Activated T-cell treated with anti-CD3 and anti-CD28 coated beads, Interleukin-2, amount 50 U/mL, for 24 hours (primary cell): ENCODE results near the gene MEGF11.
"Not testable (repeated sequence)": the region's sequence is repeated elsewhere in the genome, so short reads cannot be mapped to it uniquely, and the experiment has no call there.

Experiments used
- DNase-seq: peaks from one replicate; pipeline ENCODE4 v3.0.0-alpha.2; 2020
- H3K27ac Mint-ChIP-seq: 2 replicates; pipeline ENCODE4 v1.8.0; 2020; ENCODE audit warnings: mild to moderate bottlenecking, mixed read lengths
- H3K27me3 Mint-ChIP-seq: 2 replicates; pipeline ENCODE4 v1.8.0; 2020; ENCODE audit warnings: mixed read lengths
- H3K36me3 Mint-ChIP-seq: 2 replicates; pipeline ENCODE4 v1.8.0; 2020; ENCODE audit warnings: low read depth, mixed read lengths
- H3K4me1 Mint-ChIP-seq: 2 replicates; pipeline ENCODE4 v1.8.0; 2020; ENCODE audit warnings: low read depth, mixed read lengths
- H3K4me3 Mint-ChIP-seq: 2 replicates; pipeline ENCODE4 v1.8.0; 2020; ENCODE audit warnings: mild to moderate bottlenecking, moderate library complexity, mixed read lengths
- H3K9me3 Mint-ChIP-seq: 2 replicates; pipeline ENCODE4 v1.8.0; 2020; ENCODE audit warnings: mixed read lengths

The MEGF11 gene

DNA sequence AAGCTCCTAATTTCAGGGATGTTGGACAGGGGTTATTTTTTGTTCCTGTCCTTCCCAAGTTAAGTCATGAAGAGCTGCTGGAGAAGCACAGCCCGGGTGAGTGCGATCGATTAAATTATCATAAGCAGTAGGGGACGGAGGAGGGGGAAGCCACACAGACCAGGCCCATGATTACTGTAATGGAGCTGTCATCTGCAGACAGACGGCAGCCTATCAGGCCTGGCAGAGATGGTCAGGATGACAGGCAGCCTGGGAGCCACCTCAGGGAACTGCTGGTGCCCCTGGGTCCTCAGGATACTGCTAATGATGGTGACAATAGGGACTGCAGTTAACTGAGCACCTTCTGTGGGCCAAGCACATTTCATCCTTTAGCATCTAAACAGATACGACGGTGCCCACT, 236.6 kb downstream of the MEGF11 start:
- H3K4me1 Mint-ChIP-seq = no peaks in the 10 kb centered on the region
- DNase-seq = no peak
- H3K9me3 Mint-ChIP-seq = peaks cover 2% of the 10 kb centered on the region
- no peak overlapping the region for H3K27ac Mint-ChIP-seq
- no peak overlapping the region for H3K4me3 Mint-ChIP-seq
- H3K36me3 Mint-ChIP-seq = no peaks in the 10 kb centered on the region
- H3K27me3 Mint-ChIP-seq = peaks cover 19% of the 10 kb centered on the region

DNA sequence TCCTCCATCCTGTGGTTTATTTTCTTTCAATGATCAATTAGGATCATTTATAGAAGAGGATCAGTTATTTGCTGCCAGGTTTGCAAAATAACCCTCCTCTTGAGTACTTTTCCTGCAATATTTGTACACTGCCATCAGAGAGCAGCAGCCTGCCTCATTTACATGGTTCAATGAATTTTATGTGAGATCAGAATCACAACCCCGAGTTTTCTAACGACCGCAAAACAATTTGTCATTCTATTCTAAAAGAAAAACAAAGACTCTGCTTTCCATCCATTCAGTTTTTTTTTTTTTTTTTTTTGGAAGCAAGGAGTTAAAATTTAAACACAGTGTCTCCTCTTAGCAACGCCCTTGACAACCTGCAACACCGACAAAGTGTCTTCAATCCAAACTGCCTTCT, 237.4 kb downstream of the MEGF11 start:
- Mint-ChIP-seq H3K36me3 (no peaks in the 10 kb centered on the region), H3K27me3 (peaks cover 17% of the 10 kb centered on the region), H3K9me3 (peaks cover 2% of the 10 kb centered on the region), H3K4me3 (no peak overlapping the region), H3K4me1 (no peaks in the 10 kb centered on the region), H3K27ac (no peak overlapping the region)
- DNase-seq = no peak

DNA sequence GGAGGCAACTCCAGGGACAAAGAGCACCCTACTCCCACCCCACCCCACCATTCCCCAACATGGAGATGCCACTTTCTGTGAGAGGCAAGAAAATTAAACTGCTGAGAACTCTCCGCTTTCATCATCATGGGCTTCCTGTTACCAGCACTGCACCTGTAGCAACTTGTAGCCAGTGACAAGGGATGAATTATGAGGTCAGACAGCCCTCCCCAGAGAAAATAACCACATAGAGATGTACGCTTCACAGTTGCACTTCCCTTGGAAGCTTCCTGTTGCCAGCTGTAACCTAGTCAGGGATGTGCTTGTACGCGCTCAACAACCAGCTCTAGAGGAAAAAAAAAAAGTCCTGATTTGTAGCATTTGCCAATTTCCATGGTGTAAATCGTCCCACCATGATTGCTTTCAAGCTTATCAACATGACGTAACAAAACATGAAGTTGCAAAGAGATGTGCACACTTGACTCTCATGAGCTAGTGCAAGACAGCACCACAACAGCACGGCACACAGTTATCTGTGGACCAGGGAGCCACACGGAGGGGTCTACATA, 238.8 kb downstream of the MEGF11 start:
- peaks cover 2% of the 10 kb centered on the region for H3K9me3 Mint-ChIP-seq
- H3K27ac Mint-ChIP-seq = no peak overlapping the region
- H3K27me3 Mint-ChIP-seq = peaks cover 18% of the 10 kb centered on the region
- no peaks in the 10 kb centered on the region for H3K36me3 Mint-ChIP-seq
- H3K4me1 Mint-ChIP-seq = no peaks in the 10 kb centered on the region
- H3K4me3 Mint-ChIP-seq = no peak overlapping the region
- DNase-seq = no peak

DNA sequence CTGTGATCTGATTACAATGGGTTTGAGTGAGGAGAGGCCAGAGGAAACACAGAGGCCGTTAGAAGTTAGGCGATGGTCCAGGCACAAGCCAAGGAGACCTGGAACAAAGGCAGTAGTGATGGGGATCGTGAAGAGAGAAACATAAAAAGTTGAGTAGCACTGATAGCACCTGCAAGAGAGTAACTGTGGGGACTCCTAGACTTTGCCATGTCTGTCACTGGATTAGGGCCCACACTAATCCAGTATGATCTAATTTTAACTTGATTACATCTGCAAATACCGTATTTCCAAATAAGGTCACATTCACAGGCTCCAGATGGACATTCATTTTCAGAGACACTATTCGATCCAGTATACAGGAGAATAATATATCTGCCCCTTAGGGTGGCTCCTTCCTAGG, 239.5 kb downstream of the MEGF11 start:
- Mint-ChIP-seq H3K9me3 (peaks cover 2% of the 10 kb centered on the region), H3K36me3 (no peaks in the 10 kb centered on the region), H3K27ac (no peak overlapping the region), H3K4me1 (no peaks in the 10 kb centered on the region), H3K4me3 (no peak overlapping the region), H3K27me3 (peaks cover 16% of the 10 kb centered on the region)
- DNase-seq = no peak

DNA sequence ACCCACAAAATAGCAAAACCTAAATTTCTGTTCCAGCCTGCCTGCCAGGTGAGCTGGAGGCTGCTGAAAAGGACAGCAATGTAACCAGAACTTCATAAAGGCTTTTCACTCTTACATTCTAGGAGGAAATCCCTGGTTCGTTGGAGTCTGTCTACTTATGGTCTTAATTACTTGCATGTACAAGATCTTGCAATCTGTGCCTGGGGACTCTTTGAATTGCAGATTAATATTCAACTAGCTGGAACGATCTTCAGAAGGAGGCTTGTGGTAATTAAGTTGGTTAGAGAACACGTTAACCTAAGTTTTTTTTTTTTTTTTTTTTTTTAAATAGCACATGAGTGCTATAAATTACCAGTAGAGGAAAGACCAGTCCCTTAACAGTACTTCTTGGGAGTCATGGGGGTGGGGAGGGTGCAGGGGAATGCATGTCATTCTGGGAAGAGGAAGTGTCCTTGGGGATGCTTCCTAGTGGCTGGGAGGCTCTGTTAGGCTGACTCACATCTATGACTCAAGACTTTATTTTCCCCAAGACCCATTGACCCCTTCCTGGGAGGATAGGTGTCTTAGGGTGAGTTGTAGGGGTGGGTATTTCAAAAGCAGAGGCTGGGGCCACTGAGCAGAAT, 244.5 kb downstream of the MEGF11 start:
- Mint-ChIP-seq H3K27ac (no peak overlapping the region), H3K4me3 (no peak overlapping the region), H3K27me3 (peaks cover 34% of the 10 kb centered on the region), H3K4me1 (no peaks in the 10 kb centered on the region), H3K36me3 (no peaks in the 10 kb centered on the region), H3K9me3 (no peaks in the 10 kb centered on the region)
- no peak for DNase-seq

DNA sequence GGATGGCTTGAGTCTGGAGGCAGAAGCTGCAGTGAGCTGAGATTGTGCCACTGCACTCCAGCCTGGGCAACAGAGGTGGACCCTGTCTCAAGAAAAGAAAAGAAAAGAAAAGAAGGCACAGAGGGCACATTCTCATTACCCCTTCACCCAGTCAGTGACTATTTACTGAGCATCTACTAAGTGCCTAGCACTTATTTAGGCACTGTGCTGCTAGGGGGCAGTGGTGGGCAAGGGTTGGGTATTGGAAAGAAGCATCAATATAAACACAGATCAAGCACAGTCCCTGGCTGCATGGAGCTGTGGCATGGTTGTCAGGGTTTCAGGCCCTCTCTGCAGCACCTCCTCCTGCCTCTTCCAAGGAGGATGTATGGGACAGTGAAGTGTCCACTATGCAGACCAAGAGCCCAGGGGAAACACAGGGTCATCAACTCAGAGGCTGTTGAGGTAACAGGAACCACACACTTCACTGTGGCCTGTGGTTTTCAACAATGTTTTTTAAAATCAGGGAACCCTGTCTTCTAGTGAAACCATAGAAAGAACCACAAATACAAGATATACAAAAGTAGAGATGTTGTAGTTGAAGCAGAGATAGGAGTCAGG, 245.8 kb downstream of the MEGF11 start:
- DNase-seq = no peak
- no peaks in the 10 kb centered on the region for H3K4me1 Mint-ChIP-seq

DNA sequence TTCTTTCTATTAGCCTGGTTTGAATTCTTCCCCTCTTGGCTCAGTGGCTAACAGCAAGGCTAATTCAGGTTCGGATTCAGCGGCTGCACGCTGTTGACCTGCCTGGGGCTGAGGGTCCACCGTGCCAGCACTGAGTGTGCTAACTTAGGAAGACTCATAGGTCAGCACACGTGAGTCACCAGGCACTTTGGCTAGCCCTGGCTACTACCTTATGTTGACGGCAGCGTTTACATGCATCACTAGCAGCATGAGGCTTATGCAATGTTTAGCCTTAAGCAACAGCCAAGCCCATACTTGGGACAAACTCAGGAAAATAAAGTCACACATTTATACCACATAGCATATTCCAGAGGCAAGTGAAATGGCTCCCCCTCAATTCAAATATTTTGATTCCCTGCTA, 246.6 kb downstream of the MEGF11 start:
- no peaks in the 10 kb centered on the region for H3K9me3 Mint-ChIP-seq
- H3K4me1 Mint-ChIP-seq = no peaks in the 10 kb centered on the region
- peaks cover 43% of the 10 kb centered on the region for H3K27me3 Mint-ChIP-seq
- no peak overlapping the region for H3K4me3 Mint-ChIP-seq
- no peaks in the 10 kb centered on the region for H3K36me3 Mint-ChIP-seq
- no peak for DNase-seq
- no peak overlapping the region for H3K27ac Mint-ChIP-seq

More for the DNA sequence above, 245.8 kb downstream of the MEGF11 start:
- Mint-ChIP-seq H3K36me3 (no peaks in the 10 kb centered on the region), H3K27ac (no peak overlapping the region), H3K4me3 (no peak overlapping the region), H3K27me3 (peaks cover 43% of the 10 kb centered on the region), H3K9me3 (no peaks in the 10 kb centered on the region)

DNA sequence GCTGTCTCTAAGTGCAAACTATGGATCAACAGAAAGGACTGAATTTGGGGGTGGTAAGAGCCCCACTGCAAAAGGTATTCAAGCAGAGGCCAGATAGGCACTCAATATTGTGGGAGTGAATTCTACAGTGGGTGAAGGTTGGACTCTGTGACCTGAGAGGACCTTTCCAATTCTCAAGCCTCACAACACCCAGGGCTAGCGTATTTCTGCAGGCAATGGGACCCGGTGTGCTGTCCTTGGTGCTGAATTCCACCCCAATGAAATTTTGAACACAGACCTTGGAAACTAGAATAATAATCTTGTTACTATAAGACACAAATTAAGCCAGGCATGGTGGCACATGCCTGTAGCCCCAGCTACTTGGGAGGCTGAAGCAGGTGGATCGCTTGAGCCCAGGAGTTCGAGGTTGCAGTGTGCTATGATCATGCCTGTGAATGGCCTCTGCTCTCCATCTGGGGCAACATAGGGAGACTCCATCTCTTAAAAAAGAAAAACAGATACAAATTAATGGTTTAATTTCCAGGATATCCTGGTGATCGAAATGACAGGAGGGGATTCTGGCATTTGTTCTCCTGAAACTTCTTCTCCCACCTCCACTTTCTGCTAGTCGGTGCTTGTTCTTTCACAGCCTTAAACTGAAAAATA, 248.8 kb downstream of the MEGF11 start:
- H3K4me1 Mint-ChIP-seq = no peaks in the 10 kb centered on the region
- peaks cover 38% of the 10 kb centered on the region for H3K27me3 Mint-ChIP-seq
- no peak for DNase-seq
- no peak overlapping the region for H3K4me3 Mint-ChIP-seq
- no peak overlapping the region for H3K27ac Mint-ChIP-seq
- H3K36me3 Mint-ChIP-seq = no peaks in the 10 kb centered on the region
- H3K9me3 Mint-ChIP-seq = no peaks in the 10 kb centered on the region

DNA sequence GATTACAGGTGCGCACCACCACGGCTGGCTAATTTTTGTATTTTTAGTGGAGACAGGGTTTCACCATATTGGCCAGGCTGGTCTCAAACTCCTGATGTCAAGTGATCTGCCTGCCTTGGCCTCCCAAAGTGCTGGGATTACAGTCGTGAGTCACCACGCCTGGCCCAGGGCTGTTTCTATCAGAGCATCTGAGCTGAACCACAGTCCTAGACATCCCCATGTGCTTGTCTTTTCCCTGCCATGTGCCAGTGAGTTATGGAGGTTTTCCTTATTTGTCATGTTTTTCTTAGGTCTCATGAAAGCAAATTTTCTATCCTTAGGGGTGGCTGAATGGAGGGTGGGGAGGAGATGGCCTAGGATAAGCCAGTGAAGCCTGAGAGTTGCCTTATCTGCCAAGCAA, 250.4 kb downstream of the MEGF11 start:
- H3K9me3 Mint-ChIP-seq, H3K27ac Mint-ChIP-seq, DNase-seq, H3K4me3 Mint-ChIP-seq, H3K4me1 Mint-ChIP-seq, H3K36me3 Mint-ChIP-seq: not testable (repeated sequence)
- H3K27me3 Mint-ChIP-seq = peaks cover 40% of the 10 kb centered on the region

DNA sequence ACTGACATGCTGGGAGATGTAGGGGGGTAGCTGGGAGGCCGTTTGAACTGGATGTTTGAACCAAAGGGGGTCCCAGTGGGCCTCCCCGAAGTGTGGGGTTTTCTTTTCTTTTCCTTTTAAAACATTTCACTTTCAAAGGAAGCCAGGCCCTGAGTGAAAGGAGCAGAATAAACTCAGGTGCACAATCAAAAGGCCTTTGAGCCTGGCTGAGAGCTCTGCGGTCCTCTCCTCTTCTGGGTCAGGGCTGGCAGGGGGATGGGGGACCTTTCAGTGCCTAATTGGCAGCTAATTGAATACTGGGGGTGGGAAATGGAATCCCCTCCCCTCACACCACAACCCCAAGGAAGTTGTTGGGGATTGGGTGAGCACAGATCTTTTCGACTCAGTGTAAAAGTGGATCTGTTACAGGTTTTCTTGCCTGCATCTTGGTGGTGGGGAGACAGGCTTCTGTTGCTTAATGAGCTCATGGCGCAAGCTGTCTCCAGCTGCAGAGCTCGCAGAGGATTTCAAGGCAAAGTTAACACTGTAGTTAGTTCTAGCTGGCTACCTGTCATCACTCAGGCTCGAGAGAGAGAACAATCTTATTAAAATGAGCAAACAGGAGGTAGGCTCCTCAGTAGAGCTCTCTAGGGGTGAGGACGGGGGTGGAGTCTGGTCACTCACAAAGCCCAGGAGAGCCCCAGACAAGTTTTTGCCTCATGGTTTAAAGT, 251.7 kb downstream of the MEGF11 start:
- H3K9me3 Mint-ChIP-seq = no peaks in the 10 kb centered on the region
- H3K27ac Mint-ChIP-seq = no peak overlapping the region
- H3K4me1 Mint-ChIP-seq = no peaks in the 10 kb centered on the region
- H3K4me3 Mint-ChIP-seq = no peak overlapping the region
- DNase-seq = no peak
- peaks cover 33% of the 10 kb centered on the region for H3K27me3 Mint-ChIP-seq
- no peaks in the 10 kb centered on the region for H3K36me3 Mint-ChIP-seq

DNA sequence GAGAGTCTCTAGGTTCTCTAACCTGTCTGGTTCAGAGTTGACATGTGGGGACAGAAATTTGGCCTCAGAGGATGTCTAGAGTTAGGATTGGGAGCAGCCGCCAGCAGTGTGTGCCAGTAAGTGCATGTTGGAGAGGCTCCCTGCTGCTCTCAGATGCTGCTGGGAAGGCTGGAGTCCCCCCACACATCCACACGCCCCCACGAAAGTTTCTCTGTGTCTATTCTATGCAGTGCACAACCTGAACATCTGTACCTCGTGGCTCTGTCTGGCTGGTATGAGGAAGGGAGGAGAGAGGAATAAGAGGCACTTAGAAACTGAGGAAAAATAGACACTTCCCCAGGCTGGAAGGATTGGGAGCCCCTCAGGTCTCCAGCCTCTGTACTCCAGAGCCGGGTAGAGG, 252.5 kb downstream of the MEGF11 start:
- Mint-ChIP-seq H3K4me3 (no peak overlapping the region), H3K27ac (no peak overlapping the region), H3K27me3 (peaks cover 26% of the 10 kb centered on the region), H3K4me1 (no peaks in the 10 kb centered on the region), H3K36me3 (no peaks in the 10 kb centered on the region), H3K9me3 (no peaks in the 10 kb centered on the region)
- no peak for DNase-seq

DNA sequence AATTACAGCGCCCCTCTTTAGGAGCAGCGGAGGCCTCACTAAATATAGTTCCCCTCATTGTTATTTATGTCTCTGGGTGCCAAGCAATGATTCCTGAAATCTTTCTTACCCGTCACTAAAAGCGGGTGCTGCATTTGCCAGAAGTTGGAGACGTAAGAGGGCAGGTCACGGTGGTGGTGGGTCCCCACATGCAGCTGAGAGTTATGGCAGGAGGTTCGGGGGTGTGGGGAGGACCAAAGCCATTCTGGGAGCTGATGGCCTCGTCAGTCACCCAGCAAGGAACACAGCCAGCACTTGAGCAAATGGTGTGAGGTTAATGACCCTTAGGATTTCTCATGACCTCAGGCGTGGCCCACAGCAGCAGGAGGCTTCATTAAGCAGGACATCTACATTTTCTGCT, 255.1 kb downstream of the MEGF11 start:
- Mint-ChIP-seq H3K4me1 (no peaks in the 10 kb centered on the region), H3K27me3 (peaks cover 17% of the 10 kb centered on the region)

DNA sequence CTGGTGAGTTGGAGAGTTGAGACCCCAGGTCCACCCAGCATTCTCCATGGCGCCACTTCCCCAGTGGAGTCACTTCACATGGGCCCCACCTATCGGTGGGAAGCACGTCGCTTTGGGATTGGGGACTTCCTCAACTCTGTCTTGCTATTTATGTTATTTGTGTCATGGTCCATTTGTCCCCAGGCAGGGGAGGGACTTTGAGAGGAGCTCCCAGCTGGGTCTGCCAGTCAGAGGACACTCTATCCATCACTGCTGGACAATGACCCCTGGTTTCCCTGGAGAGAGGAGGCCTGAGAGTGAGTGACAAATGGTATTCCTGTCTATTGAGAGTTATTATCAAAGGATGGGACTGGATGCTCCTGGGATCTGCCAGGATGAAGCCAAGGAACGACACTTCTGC, 256.6 kb downstream of the MEGF11 start:
- H3K4me1 Mint-ChIP-seq = no peaks in the 10 kb centered on the region
- peaks cover 29% of the 10 kb centered on the region for H3K27me3 Mint-ChIP-seq
- no peaks in the 10 kb centered on the region for H3K36me3 Mint-ChIP-seq
- H3K27ac Mint-ChIP-seq = no peak overlapping the region
- H3K4me3 Mint-ChIP-seq = no peak overlapping the region
- DNase-seq = no peak
- H3K9me3 Mint-ChIP-seq = no peaks in the 10 kb centered on the region

More for the DNA sequence above, 255.1 kb downstream of the MEGF11 start:
- no peaks in the 10 kb centered on the region for H3K9me3 Mint-ChIP-seq
- H3K27ac Mint-ChIP-seq = no peak overlapping the region
- no peak for DNase-seq
- H3K36me3 Mint-ChIP-seq = no peaks in the 10 kb centered on the region
- H3K4me3 Mint-ChIP-seq = no peak overlapping the region

DNA sequence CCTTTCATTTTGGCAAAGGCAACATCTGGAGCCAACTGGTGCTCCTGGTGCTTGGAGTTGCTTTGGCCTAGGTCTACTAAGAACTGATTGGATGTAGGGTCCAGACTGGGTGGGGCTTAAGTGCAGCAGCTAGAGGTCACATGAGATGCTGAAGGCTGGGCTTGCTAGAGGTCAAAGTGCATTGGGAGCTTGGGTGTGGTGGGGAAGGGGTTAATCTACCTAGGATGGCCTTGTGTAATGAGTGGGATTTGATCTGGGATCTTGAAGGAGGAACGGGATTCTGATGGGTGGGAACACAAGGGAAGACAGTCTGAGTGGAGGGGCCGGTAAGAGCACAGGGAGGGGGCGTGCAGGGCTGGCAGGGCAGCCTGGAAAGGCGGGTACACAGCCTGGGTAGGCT, 258.7 kb downstream of the MEGF11 start:
- no peak for DNase-seq
- Mint-ChIP-seq H3K4me1 (no peaks in the 10 kb centered on the region), H3K27ac (no peak overlapping the region), H3K36me3 (no peaks in the 10 kb centered on the region), H3K4me3 (no peak overlapping the region), H3K9me3 (no peaks in the 10 kb centered on the region), H3K27me3 (peaks cover 34% of the 10 kb centered on the region)

DNA sequence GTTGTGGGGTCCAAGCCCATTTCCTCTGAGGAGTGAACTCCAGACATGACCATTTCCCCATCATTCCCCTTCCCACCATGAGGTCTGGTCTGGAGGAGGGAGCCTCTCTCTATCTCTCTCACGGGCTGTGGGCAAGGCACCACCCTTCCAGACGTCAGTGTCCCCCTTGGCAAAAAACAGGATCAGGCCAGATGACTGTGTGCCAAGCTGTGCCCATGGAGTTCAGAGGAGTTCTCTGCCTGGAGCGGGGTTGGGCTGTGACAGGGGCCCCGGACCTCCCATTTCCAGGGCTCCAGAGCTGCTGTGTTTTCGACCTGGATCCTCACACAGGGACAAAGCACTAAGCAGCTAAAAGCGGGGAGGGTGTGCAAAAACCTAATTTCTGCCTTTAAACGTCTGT, 259.8 kb downstream of the MEGF11 start:
- no peak overlapping the region for H3K4me3 Mint-ChIP-seq

More for the DNA sequence above, 259.8 kb downstream of the MEGF11 start:
- Mint-ChIP-seq H3K27ac (no peak overlapping the region), H3K9me3 (no peaks in the 10 kb centered on the region), H3K36me3 (no peaks in the 10 kb centered on the region), H3K27me3 (peaks cover 39% of the 10 kb centered on the region), H3K4me1 (no peaks in the 10 kb centered on the region)
- DNase-seq = no peak
